LHCN-M2 (cell line): Measurements from ENCODE around the gene TMEM185B. TPM values are rescaled to one million over a fixed set of nuclear protein-coding genes. Genes with fewer than 3 reads are reported as not detected.

ENCODE experiments used
- total RNA-seq: library from RNA; depleted of rRNA; stranded (reverse); fragments of >200 nt; gene quantifications from 2 replicates; pipeline ENCODE4 v1.2.3, GENCODE V29; 2014; rRNA removed

TMEM185B gene
- total RNA-seq, 1 experiment from 2014 or later: 39.8 TPM

Other genes with a start within 250 kb of the TMEM185B start
- 13.9 and 14.0 TPM in 2 replicates for gene EPB41L5, start 210.3 kb downstream of the TMEM185B start, total RNA-seq
- gene RALB, start 29.5 kb upstream of the TMEM185B start, total RNA-seq: 66.0 and 69.9 TPM in 2 replicates
- gene INHBB, start 122.7 kb upstream of the TMEM185B start, total RNA-seq: 0.26 and 0.46 TPM in 2 replicates